GM23338 (cell line): ENCODE measurements around the gene ATG9B. TPM values are rescaled to one million over a fixed set of nuclear protein-coding genes. Genes with fewer than 3 reads are reported as not detected.
"Not testable (repeated sequence)": the region's sequence is repeated elsewhere in the genome, so short reads cannot be mapped to it uniquely, and the experiment has no call there.

Experiments
- ATAC-seq: fragments of 200-7000 bp; cut with Tn5 transposase; 3 replicates; pipeline ENCODE4 v1.9.1; 2020
- DNase-seq: peaks from one replicate; pipeline ENCODE4 v3.0.0-alpha.2; 2015; ENCODE audit warnings: low spot score
- H2AFZ ChIP-seq: fragments of 200-600 bp; sonication (generic); 2 replicates; pipeline ENCODE4 v1.8.0; 2016; ENCODE audit warnings: antibody characterized with exemption, mild to moderate bottlenecking, moderate library complexity
- H3F3A ChIP-seq: fragments of 200-600 bp; sonication (generic); replicated peaks from 2 replicates; pipeline ENCODE4 v1.8.0; 2017; ENCODE audit warnings: antibody characterized with exemption, mixed run types, low read depth
- H3K27ac ChIP-seq: fragments of 200-600 bp; sonication (generic); 2 replicates; pipeline ENCODE4 v1.6.1; 2016; ENCODE audit warnings: low read depth
- H3K27me3 ChIP-seq: fragments of 200-600 bp; sonication (generic); 2 replicates; pipeline ENCODE4 v1.8.0; 2016; ENCODE audit warnings: mild to moderate bottlenecking, mixed run types, moderate library complexity; ENCODE audit not compliant: insufficient read depth
- H3K36me3 ChIP-seq: fragments of 200-600 bp; sonication (generic); 2 replicates; pipeline ENCODE4 v1.8.0; 2016; ENCODE audit warnings: mild to moderate bottlenecking; ENCODE audit not compliant: insufficient read depth
- H3K4me1 ChIP-seq: fragments of 200-600 bp; sonication (generic); 2 replicates; pipeline ENCODE4 v1.8.0; 2016; ENCODE audit warnings: mild to moderate bottlenecking, moderate library complexity; ENCODE audit not compliant: insufficient read depth
- H3K4me2 ChIP-seq: fragments of 200-600 bp; sonication (generic); 2 replicates; pipeline ENCODE4 v1.7.1; 2017; ENCODE audit warnings: mixed run types
- H3K4me3 ChIP-seq: fragments of 200-600 bp; sonication (generic); 2 replicates; pipeline ENCODE4 v1.6.1; 2016; ENCODE audit warnings: mixed run types
- H3K79me2 ChIP-seq: fragments of 200-600 bp; sonication (generic); replicated peaks from 2 replicates; pipeline ENCODE4 v1.8.0; 2017; ENCODE audit warnings: mild to moderate bottlenecking; ENCODE audit not compliant: insufficient read depth
- H3K9me2 ChIP-seq: fragments of 200-600 bp; sonication (generic); 2 replicates; pipeline ENCODE4 v1.8.0; 2017; ENCODE audit not compliant: insufficient read depth
- H4K20me1 ChIP-seq: fragments of 200-600 bp; sonication (generic); replicated peaks from 2 replicates; pipeline ENCODE4 v1.8.0; 2017; ENCODE audit warnings: mild to moderate bottlenecking; ENCODE audit not compliant: insufficient read depth
- H3K27ac Mint-ChIP-seq: 2 replicates; pipeline ENCODE4 v1.8.0; 2020; ENCODE audit warnings: inconsistent platforms, mild to moderate bottlenecking, moderate library complexity, mixed read lengths
- H3K27me3 Mint-ChIP-seq: 3 replicates; pipeline ENCODE4 v1.8.0; 2022; ENCODE audit warnings: low read depth, mild to moderate bottlenecking, moderate library complexity, mixed read lengths, inconsistent platforms; ENCODE audit not compliant: insufficient read depth, poor library complexity
- H3K36me3 Mint-ChIP-seq: 3 replicates; pipeline ENCODE4 v1.8.0; 2021; ENCODE audit warnings: low read depth, mild to moderate bottlenecking, inconsistent platforms, moderate library complexity, mixed read lengths
- H3K4me1 Mint-ChIP-seq: 3 replicates; pipeline ENCODE4 v1.8.0; 2020; ENCODE audit warnings: mild to moderate bottlenecking, inconsistent platforms, mixed read lengths
- H3K4me3 Mint-ChIP-seq: 3 replicates; pipeline ENCODE4 v1.8.0; 2021; ENCODE audit warnings: moderate library complexity, mild to moderate bottlenecking, inconsistent platforms, mixed read lengths
- H3K9me3 Mint-ChIP-seq: 3 replicates; pipeline ENCODE4 v1.8.0; 2020; ENCODE audit warnings: moderate library complexity, mild to moderate bottlenecking, inconsistent platforms, mixed read lengths
- CREB1 ChIP-seq: fragments of 250-450 bp; sonication (Bioruptor Pico); IDR thresholded peaks from 2 replicates; pipeline ENCODE4 v1.5.0; 2020; ENCODE audit warnings: low read depth, mild to moderate bottlenecking, moderate library complexity
- JUNB ChIP-seq: IDR thresholded peaks from one replicate; pipeline ENCODE4 v1.6.1; 2016; ENCODE audit warnings: antibody characterized with exemption; ENCODE audit not compliant: unreplicated experiment
- POLR2AphosphoS5 ChIP-seq: IDR thresholded peaks from 2 replicates; pipeline ENCODE4 v1.6.1; 2016; ENCODE audit warnings: antibody characterized with exemption, low read depth
- STAT1 ChIP-seq: IDR thresholded peaks from one replicate; pipeline ENCODE4 v1.6.1; 2016; ENCODE audit warnings: antibody characterized with exemption; ENCODE audit not compliant: unreplicated experiment
- ZNF331 ChIP-seq: fragments of 250-450 bp; sonication (Bioruptor Pico); IDR thresholded peaks from 2 replicates; pipeline ENCODE4 v1.5.0; 2020; ENCODE audit warnings: low read depth, mild to moderate bottlenecking, moderate library complexity
- polyA plus RNA-seq: library from polyadenylated mRNA; unstranded; fragments of >200 nt; fragmentation: Nextera tagmentation; extraction: Ambion mirVana; gene quantifications from 2 replicates; pipeline ENCODE4 v1.2.1, GENCODE V29; 2016
- total RNA-seq: library from RNA; depleted of rRNA; stranded (reverse); fragments of >200 nt; shearing (Covaris generic); gene quantifications from 2 replicates; pipeline ENCODE4 v1.2.3, GENCODE V29; 2014
- TF ChIP-seq, protein P1 (sequence below), 2 experiments: fragments of 200-600 bp in 1 of 2; sonication (generic) in 1 of 2; conservative IDR thresholded peaks; 2 replicates each; pipeline versions ENCODE4 v1.5.1 to v1.6.1; 2016 to 2017; ENCODE audit warnings: antibody characterized with exemption in 2 of 2, low read depth in 2 of 2, mild to moderate bottlenecking in 2 of 2, moderate library complexity in 1 of 2
- TF ChIP-seq, protein P2 (sequence below): IDR thresholded peaks from 2 replicates; pipeline ENCODE4 v1.6.1; 2016; ENCODE audit warnings: antibody characterized with exemption

ATG9B gene
- total and polyA plus RNA-seq, 2 experiments from 2014 or later: 1.2 to 3.4 TPM

GRCh38 chr7:151028131-151028947 is 4.0 kb upstream of the ATG9B start, which contains the start of gene ABCB8:
TSS of gene ABCB8 (plus strand) at chr7:151028450. CDS start at chr7:151028516, 66 bp downstream.
- Histone ChIP-seq H3F3A (no peaks in the 10 kb centered on the region), H3K27ac (peak within 1 kb of the TSS; percentile 30; the same call in 1 of the 2 replicates), H3K4me3 (peak within 1 kb of the TSS; percentile 63), H3K4me2 (peak within 1 kb of the TSS; percentile 79), H3K27me3 (peaks cover 16% of the 10 kb centered on the region; the same call in 1 of the 2 replicates), H3K79me2 (peaks cover 9% of the 10 kb centered on the region; the same call in 1 of the 2 replicates), H2AFZ (0 out of 2 replicates have a peak within 1 kb of the TSS, but pooled peaks have one; percentile 45), H3K9me2 (no peaks in the 10 kb centered on the region), H3K36me3 (no peaks in the 10 kb centered on the region), H3K4me1 (peaks cover 15% of the 10 kb centered on the region), H4K20me1 (no peaks in the 10 kb centered on the region; the same call in 1 of the 2 replicates)
- peak; percentile 98 for DNase-seq
- ATAC-seq: peak; percentile 94
- no peaks in the 10 kb centered on the region; the same call in 2 of the 3 replicates for H3K36me3 Mint-ChIP-seq
- H3K9me3 Mint-ChIP-seq: no peaks in the 10 kb centered on the region
- peaks cover 4% of the 10 kb centered on the region for H3K27me3 Mint-ChIP-seq
- peak within 1 kb of the TSS; percentile 98 for H3K27ac Mint-ChIP-seq
- TF ChIP-seq, protein P1, sequence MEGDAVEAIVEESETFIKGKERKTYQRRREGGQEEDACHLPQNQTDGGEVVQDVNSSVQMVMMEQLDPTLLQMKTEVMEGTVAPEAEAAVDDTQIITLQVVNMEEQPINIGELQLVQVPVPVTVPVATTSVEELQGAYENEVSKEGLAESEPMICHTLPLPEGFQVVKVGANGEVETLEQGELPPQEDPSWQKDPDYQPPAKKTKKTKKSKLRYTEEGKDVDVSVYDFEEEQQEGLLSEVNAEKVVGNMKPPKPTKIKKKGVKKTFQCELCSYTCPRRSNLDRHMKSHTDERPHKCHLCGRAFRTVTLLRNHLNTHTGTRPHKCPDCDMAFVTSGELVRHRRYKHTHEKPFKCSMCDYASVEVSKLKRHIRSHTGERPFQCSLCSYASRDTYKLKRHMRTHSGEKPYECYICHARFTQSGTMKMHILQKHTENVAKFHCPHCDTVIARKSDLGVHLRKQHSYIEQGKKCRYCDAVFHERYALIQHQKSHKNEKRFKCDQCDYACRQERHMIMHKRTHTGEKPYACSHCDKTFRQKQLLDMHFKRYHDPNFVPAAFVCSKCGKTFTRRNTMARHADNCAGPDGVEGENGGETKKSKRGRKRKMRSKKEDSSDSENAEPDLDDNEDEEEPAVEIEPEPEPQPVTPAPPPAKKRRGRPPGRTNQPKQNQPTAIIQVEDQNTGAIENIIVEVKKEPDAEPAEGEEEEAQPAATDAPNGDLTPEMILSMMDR (conservative IDR thresholded peaks at IDR 0.05; ENCODE audit: low read depth in 2 of 2): peak; percentile 31 to 56
- TF ChIP-seq JUNB (no peak), STAT1 (no peak), ZNF331 (CRISPR knock-in tag) (no peak), POLR2AphosphoS5 (no peak), CREB1 (peak; percentile 70)
- TF ChIP-seq, protein P2, sequence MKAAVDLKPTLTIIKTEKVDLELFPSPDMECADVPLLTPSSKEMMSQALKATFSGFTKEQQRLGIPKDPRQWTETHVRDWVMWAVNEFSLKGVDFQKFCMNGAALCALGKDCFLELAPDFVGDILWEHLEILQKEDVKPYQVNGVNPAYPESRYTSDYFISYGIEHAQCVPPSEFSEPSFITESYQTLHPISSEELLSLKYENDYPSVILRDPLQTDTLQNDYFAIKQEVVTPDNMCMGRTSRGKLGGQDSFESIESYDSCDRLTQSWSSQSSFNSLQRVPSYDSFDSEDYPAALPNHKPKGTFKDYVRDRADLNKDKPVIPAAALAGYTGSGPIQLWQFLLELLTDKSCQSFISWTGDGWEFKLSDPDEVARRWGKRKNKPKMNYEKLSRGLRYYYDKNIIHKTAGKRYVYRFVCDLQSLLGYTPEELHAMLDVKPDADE: peak; percentile 88
- peaks cover 24% of the 10 kb centered on the region for H3K4me1 Mint-ChIP-seq
- peak within 1 kb of the TSS; percentile 95 for H3K4me3 Mint-ChIP-seq

DNA sequence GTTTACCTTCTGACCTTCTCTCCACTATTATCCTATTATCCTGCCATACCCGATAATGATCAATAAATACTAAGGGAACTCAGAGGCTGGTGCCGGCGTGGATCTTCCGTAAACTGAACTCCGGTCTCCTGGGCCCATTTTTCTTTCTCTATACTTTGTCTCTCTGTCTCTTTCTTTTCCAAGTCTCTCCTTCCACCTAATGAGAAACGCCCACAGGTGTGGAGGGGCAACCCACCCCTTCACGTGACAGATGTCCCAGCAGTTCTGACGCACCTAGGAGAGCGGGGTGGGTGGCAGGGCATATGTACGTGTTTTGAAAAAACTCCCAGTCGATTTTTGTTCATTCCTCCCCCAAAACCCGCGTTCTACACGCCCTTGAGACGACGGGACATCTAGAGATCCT is 3.4 kb upstream of the ATG9B start:
- H3K27me3 Mint-ChIP-seq, H3K9me3 Mint-ChIP-seq, DNase-seq, H3K9me2 ChIP-seq, H3K79me2 ChIP-seq, H3F3A ChIP-seq, H3K36me3 ChIP-seq, ATAC-seq, H4K20me1 ChIP-seq, H3K36me3 Mint-ChIP-seq: not testable (repeated sequence)
- peak overlapping the region; percentile 30; the same call in 1 of the 2 replicates for H3K27ac ChIP-seq
- H2AFZ ChIP-seq: 0 out of 2 replicates have a peak overlapping the region, but pooled peaks have one; percentile 28
- peaks cover 16% of the 10 kb centered on the region; the same call in 1 of the 2 replicates for H3K27me3 ChIP-seq
- H3K4me2 ChIP-seq: peak overlapping the region; percentile 79
- H3K4me3 ChIP-seq: peak overlapping the region; percentile 56
- Mint-ChIP-seq H3K4me3 (peak overlapping the region; percentile 95), H3K27ac (peak overlapping the region; percentile 93; the same call in 1 of the 2 replicates), H3K4me1 (peaks cover 24% of the 10 kb centered on the region)
- H3K4me1 ChIP-seq: peaks cover 15% of the 10 kb centered on the region

DNA sequence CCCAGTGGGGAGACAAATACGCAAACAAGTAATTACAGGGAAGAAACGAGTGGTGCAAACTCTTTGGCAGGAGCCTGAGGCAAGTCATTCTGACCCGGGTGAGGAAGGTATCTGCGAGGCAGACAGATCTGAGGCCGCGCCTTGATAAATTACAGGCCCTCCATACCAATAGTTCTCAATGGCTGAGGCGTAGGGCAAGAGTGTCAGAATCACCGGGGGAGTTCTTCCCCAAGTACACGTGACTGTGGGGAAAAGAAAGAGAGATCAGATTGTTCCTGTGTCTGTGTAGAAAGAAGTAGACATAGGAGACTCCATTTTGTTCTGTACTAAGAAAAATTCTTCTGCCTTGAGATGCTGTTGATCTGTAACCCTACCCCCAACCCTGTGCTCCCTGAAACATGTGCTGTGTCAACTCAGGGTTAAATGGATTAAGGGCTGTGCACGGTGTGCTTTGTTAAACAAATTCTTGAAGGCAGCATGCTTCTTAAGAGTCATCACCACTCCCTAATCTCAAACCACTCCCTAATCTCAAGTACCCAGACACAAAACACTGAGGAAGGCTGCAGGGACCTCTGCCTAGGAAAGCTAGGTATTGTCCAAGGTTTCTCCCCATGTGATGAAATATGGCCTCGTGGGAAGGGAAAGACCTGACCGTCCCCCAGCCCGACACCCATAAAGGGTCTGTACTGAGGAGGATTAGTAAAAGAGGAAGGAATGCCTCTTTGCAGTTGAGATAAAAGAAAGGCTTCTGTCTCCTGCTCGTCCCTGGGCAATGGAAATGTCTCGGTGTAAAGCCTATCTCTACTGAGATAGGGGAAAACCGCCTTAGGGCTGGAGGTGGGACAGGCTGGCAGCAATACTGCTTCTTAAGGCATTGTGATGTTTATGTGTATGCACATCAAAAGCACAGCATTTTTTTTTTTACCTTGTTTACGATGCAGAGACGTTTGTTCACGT is 2.8 kb upstream of the ATG9B start:
- Mint-ChIP-seq H3K4me1 (peaks cover 24% of the 10 kb centered on the region), H3K4me3 (peak overlapping the region; percentile 95)
- peak overlapping the region; percentile 79 for H3K4me2 ChIP-seq
- H3K9me3 Mint-ChIP-seq, H3K27ac Mint-ChIP-seq, H3K9me2 ChIP-seq, H4K20me1 ChIP-seq, H3F3A ChIP-seq, H3K79me2 ChIP-seq, H3K36me3 Mint-ChIP-seq, H3K27me3 Mint-ChIP-seq, H3K36me3 ChIP-seq: not testable (repeated sequence)
- peak overlapping the region; percentile 56 for H3K4me3 ChIP-seq
- DNase-seq (peak; percentile 60), ATAC-seq (peak; percentile 11)
- H2AFZ ChIP-seq: peak overlapping the region; percentile 59; the same call in 1 of the 2 replicates
- H3K27ac ChIP-seq: 0 out of 2 replicates have a peak overlapping the region, but pooled peaks have one; percentile 30
- H3K27me3 ChIP-seq: peaks cover 16% of the 10 kb centered on the region; the same call in 1 of the 2 replicates
- peaks cover 15% of the 10 kb centered on the region for H3K4me1 ChIP-seq
